ENCODE data around the gene NR1H4. TPM values are rescaled to one million over a fixed set of nuclear protein-coding genes. Genes with fewer than 3 reads are reported as not detected.

NR1H4 gene
- total and polyA plus RNA-seq, 2 of the 13 experiments (the other 11 are each of a cell fraction or from before 2014, with no cell fraction given), result 27.3 to 114 TPM

DNA sequence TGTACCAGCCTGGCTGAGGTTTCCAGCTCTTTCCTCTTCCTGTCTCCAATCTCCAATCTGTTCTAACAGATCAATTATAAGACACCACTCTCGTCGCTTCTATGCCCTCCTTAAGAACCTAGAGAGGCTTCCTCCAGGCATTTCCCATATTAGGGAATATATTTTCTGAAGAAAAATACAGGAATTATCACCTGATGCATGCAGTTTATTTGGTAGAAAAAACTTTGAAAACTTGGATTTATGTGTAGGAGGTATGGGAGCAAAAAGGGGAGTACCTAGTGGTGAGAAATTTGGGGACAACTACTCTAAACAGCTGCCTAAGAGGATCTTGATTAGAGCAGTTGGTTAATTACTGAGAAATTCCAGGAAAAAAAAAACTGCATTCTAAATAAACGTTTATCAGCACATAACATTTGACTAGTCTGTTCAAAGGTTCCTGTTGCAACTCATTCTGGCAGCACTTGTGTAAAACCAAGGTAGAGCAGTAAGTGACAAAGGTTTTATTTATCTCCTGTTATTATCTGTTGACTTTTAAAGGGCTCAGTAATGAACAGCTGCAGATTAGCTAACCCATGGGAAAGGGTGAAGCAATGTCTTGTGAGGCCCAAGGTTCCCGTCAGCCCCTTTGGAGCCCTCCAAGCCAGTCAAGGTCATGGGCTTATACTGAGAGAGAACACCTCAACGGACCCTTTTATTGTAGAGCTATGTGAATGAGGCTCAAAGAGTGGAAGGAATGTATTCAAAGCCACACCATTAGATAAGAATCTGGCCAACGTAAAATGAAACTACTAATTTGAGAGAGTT lies 36.4 kb upstream of the NR1H4 start (continued):
- TF ChIP-seq, protein P1, sequence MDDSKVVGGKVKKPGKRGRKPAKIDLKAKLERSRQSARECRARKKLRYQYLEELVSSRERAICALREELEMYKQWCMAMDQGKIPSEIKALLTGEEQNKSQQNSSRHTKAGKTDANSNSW (CRISPR knock-in tag; IDR thresholded peaks at IDR 0.05; ENCODE audit: borderline replicate concordance), result no peak
- TF ChIP-seq, protein P2, sequence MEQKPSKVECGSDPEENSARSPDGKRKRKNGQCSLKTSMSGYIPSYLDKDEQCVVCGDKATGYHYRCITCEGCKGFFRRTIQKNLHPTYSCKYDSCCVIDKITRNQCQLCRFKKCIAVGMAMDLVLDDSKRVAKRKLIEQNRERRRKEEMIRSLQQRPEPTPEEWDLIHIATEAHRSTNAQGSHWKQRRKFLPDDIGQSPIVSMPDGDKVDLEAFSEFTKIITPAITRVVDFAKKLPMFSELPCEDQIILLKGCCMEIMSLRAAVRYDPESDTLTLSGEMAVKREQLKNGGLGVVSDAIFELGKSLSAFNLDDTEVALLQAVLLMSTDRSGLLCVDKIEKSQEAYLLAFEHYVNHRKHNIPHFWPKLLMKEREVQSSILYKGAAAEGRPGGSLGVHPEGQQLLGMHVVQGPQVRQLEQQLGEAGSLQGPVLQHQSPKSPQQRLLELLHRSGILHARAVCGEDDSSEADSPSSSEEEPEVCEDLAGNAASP (CRISPR knock-in tag; IDR thresholded peaks at IDR 0.05; ENCODE audit: borderline replicate concordance), result peak; percentile 95
- TF ChIP-seq SP2 (CRISPR knock-in tag; IDR thresholded peaks at IDR 0.05) (no peak), ZMYM2 (CRISPR knock-in tag; IDR thresholded peaks at IDR 0.05) (peak; percentile 75; the same call in 1 of the 2 replicates), ZFP36L1 (CRISPR knock-in tag; IDR thresholded peaks at IDR 0.05) (peak; percentile 31; the same call in 1 of the 2 replicates), ZNF224 (CRISPR knock-in tag; IDR thresholded peaks at IDR 0.05) (0 out of 2 replicates have a peak, but pooled peaks have one; percentile 59), NCOA1 (CRISPR knock-in tag; IDR thresholded peaks at IDR 0.05) (peak; percentile 84; the same call in 1 of the 2 replicates), ESRRA (CRISPR knock-in tag; IDR thresholded peaks at IDR 0.05; ENCODE audit: low read depth) (peak; percentile 88), RBM22 (optimal IDR thresholded peaks at IDR 0.05; ENCODE audit: low read length) (no peak), ZFP36 (IDR thresholded peaks at IDR 0.05; ENCODE audit: borderline replicate concordance, low read depth, low read length, partially characterized antibody) (no peak), ZNF30 (CRISPR knock-in tag; IDR thresholded peaks at IDR 0.05) (no peak), ZNF329 (CRISPR knock-in tag; IDR thresholded peaks at IDR 0.05; ENCODE audit: low read depth) (0 out of 2 replicates have a peak, but pooled peaks have one; percentile 25), ZNF674 (CRISPR knock-in tag; IDR thresholded peaks at IDR 0.05; ENCODE audit: low read depth) (no peak), HMGA1 (CRISPR knock-in tag; conservative IDR thresholded peaks at IDR 0.05) (no peak), DR1 (CRISPR knock-in tag; IDR thresholded peaks at IDR 0.05) (no peak), EHMT2 (IDR thresholded peaks at IDR 0.05; ENCODE audit: borderline replicate concordance, low read depth, low read length) (peak; percentile 86), MAF1 (CRISPR knock-in tag; IDR thresholded peaks at IDR 0.05; ENCODE audit: borderline replicate concordance) (peak; percentile 41; the same call in 1 of the 2 replicates), KDM1A (CRISPR knock-in tag; IDR thresholded peaks at IDR 0.05) (peak; percentile 68; the same call in 1 of the 2 replicates), ZNF615 (CRISPR knock-in tag; IDR thresholded peaks at IDR 0.05; ENCODE audit: borderline replicate concordance) (no peak), RARA (CRISPR knock-in tag; IDR thresholded peaks at IDR 0.05) (peak; percentile 95), NFRKB (IDR thresholded peaks at IDR 0.05) (no peak), ZNF788 (CRISPR knock-in tag; IDR thresholded peaks at IDR 0.05; ENCODE audit: borderline replicate concordance) (peak; percentile 70; the same call in 1 of the 2 replicates), MEF2D (CRISPR knock-in tag; IDR thresholded peaks at IDR 0.05) (peak; percentile 67), SOX5 (CRISPR knock-in tag; IDR thresholded peaks at IDR 0.05; ENCODE audit: borderline replicate concordance) (peak; percentile 96)
- TF ChIP-seq, protein P3, sequence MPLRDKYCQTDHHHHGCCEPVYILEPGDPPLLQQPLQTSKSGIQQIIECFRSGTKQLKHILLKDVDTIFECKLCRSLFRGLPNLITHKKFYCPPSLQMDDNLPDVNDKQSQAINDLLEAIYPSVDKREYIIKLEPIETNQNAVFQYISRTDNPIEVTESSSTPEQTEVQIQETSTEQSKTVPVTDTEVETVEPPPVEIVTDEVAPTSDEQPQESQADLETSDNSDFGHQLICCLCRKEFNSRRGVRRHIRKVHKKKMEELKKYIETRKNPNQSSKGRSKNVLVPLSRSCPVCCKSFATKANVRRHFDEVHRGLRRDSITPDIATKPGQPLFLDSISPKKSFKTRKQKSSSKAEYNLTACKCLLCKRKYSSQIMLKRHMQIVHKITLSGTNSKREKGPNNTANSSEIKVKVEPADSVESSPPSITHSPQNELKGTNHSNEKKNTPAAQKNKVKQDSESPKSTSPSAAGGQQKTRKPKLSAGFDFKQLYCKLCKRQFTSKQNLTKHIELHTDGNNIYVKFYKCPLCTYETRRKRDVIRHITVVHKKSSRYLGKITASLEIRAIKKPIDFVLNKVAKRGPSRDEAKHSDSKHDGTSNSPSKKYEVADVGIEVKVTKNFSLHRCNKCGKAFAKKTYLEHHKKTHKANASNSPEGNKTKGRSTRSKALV (CRISPR knock-in tag; IDR thresholded peaks at IDR 0.05), result 0 out of 2 replicates have a peak, but pooled peaks have one; percentile 54
